GM18867 (cell line): ENCODE data around the gene CRTAC1.
"Not testable (repeated sequence)": the region's sequence is repeated elsewhere in the genome, so short reads cannot be mapped to it uniquely, and the experiment has no call there.

Experiments used
- ATAC-seq: cut with Tn5 transposase; IDR thresholded peaks from one replicate; pipeline ENCODE4 v1.9.1; 2021; ENCODE audit warnings: mild to moderate bottlenecking, moderate library complexity; ENCODE audit not compliant: unreplicated experiment

The CRTAC1 gene

DNA sequence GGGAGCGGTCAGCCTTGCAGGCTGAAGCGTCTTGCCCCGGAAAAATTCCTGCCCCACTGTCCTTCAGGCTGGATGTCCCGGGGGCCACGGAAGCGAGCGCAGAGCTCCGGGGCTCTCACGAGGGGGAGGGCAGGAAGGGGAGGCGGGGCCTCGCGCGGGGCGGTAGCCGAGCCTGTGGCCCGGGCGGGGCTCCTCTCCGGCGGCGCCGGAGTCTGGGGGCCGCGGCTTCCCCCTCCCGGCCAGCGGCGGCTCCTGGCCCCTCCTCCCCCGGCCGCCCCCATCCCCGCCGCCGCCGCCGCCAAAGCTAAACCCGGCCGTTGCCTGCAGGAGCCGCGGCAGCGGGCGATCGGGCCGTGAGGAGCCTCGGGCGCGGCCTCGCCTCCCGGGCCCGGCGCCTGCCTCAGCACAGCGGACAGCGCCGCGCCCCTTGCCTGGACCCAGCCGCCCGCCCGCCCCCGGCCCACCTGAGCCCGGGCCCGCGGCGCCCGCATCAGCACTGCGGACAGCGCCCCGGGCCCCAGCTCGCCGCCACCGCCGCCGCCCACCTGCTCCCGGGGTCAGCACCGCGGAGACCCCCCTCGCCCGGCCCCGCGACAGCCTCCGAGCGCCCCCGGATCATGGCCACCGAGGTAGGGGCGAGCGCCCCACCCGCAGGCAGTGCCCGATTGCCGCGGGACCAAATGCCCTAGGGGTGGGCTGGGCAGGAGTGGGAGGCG, 180.6 kb downstream of the CRTAC1 start, which contains the start of gene GOLGA7B:
TSS of gene GOLGA7B (plus strand) at position 157 of the 716 bp plus-strand sequence. CDS start at position 618, 461 bp downstream.
- peak; percentile 71 for ATAC-seq

DNA sequence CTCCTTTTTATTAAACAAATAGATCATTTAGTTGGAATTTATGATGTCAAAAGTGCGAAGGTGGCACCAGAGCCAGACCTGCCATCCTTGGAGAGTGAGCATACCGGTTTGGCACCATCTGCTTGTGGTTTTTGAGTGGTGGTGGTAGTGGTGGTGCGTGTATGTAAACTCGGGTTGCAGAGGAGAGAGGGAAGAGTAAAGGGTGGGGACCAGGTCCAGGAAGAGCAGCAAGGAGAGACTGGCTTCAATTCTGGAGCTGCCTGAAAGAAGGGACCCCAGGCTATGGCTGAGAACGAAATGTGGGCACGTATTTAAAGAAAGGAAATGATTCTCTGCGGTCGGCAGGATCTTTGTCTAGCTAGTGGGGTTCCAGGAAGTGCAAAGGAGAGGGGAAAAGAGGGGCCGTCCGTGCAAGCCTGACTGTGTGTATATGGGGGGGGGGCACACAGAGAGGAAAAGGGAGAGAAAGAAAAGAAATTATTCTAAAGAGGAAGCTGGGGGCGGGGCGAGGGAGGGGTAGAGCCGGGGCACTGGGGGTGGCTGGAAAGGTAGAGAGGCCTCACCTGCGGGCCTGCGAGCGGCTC, 181.2 kb downstream of the CRTAC1 start:
- ATAC-seq = peak; percentile 20

DNA sequence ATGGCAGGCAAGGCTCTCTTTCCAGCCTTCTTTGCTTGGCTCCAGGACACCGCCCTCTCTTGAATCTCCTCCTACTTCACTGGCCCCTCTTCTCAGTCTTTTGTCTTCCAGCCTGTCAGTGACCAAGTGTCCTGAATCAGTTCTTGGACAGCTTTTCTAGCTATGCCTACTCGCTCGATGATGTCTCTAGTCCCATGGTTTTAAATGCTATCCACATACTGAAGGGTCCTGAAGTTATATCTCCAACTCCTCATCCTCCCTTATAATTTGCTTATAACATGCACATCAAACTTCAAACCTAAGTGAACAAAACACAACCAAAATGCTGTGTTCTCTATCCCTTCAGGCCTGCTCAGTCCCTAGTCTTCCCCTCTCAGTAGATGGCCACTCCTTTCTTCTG, 185.7 kb downstream of the CRTAC1 start:
- ATAC-seq = no peak

DNA sequence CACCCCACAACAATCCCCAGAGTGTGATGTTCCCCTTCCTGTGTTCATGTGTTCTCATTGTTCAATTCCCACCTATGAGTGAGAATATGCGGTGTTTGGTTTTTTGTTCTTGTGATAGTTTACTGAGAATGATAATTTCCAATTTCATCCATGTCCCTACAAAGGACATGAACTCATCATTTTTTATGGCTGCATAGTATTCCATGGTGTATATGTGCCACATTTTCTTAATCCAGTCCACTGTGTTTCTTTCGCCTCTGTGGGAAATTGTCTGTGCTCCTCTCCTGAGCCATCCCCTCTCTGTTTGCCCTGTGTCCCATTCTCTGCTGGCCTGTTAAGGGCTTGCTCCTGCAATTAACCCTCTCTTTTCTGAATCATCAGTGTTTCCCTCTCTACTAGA, 186.4 kb downstream of the CRTAC1 start:
- ATAC-seq = not testable (repeated sequence)

DNA sequence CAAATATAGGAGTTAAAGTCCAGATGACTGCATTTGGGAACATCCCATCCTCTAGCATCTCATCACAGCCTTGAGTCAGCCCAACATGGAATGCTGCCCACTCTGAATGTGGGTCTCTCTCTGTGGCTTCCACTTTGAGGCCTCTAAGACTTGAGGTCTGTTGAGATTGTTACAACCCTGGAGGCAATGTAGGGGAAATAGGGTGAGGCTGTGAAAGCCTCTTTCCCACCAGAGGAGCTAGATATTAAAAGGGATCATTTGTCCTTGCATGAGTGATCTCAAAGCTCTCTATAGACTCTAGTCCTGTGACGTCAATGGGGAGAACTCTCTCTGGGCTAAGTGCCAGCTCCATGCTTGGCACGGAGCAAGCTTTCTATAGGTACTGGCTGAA, 187.1 kb downstream of the CRTAC1 start:
- ATAC-seq = no peak

DNA sequence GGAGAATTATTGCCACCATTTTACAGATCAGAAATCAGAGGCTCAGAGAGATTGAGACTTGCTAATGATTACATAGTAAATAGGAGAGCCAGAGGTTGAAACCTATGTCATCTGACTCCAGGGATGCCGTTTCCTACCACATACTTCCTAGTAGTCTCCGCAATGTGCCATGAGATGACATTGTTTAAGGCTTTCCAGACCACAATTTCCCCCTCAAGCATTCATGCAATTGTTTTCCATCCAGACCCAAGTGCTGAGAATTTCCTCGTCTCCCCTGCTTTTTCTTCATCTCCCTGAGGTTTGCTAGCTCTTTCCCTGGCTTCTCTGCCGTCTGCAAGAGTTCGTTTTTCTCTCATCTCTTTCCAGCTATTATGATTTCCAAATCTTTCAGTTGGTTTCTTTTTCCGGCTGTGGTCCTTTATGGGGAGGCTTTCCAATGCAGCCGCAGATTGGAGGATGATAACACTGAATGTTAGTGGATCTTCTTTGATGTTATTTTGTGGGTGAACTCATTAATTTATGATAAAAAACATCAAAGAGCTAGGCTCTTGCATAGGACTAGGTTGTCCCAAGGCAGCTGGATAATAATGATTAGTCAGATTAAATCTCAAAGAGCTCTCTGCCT, 187.7 kb downstream of the CRTAC1 start:
- ATAC-seq = no peak

DNA sequence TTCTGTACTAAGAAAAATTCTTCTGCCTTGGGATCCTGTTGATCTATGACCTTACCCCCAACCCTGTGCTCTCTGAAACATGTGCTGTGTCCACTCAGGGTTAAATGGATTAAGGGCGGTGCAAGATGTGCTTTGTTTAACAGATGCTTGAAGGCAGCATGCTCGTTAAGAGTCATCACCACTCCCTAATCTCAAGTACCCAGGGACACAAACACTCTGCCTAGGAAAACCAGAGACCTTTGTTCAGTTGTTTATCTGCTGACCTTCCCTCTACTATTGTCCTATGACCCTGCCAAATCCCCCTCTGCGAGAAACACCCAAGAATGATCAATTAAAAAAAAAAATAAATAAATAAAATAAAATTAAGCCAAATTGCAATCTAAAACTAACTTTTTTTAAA, 188.3 kb downstream of the CRTAC1 start:
- not testable (repeated sequence) for ATAC-seq

DNA sequence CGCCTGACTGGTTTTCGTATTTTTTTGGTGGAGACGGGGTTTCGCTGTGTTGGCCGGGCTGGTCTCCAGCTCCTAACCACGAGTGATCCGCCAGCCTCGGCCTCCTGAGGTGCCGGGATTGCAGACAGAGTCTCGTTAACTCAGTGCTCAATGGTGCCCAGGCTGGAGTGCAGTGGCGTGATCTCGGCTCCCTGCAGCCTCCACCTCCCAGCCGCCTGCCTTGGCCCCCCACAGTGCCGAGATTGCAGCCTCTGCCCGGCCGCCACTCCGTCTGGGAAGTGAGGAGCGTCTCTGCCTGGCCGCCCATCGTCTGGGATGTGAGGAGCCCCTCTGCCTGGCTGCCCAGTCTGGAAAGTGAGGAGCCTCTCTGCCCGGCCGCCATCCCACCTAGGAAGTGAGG, 189.3 kb downstream of the CRTAC1 start:
- ATAC-seq = not testable (repeated sequence)

DNA sequence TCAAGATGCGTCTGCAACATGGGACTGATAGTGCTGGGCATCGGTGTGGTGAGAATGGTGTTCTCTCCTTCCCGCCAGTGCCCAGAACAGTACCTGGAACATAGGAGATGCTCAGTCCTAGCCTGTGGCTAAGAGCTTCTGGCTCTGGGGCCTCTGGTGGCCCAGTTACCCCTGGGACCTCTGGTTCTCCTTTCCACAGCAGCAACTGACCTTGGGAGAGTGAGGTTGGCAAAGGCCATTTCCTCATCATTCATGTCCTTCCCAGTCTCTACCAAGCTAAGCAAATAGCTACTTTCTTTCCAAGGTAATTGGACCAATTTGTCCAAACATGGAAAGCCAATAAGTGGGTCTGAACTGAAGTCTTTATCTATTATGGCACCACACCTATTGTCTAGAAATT, 192.3 kb downstream of the CRTAC1 start:
- ATAC-seq = no peak

DNA sequence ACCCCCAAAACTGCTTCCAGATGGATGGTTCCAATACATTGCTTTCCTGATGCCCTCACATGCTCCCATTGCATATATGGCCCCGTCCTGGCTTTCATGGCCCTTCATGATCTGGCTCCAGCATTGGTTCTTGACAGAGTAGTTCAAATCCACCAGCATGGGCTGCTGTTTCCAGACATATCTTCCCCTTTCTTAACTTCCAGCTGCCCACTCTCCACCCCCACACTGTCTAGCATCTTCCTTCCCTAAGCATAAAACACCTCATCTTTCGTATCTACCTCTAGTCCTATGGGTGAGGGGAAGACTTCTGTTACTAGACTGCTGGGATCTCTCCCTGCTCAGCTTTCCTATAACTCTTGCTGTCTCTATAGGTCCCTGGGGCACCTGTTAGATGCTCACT, 194.0 kb downstream of the CRTAC1 start:
- ATAC-seq = no peak

DNA sequence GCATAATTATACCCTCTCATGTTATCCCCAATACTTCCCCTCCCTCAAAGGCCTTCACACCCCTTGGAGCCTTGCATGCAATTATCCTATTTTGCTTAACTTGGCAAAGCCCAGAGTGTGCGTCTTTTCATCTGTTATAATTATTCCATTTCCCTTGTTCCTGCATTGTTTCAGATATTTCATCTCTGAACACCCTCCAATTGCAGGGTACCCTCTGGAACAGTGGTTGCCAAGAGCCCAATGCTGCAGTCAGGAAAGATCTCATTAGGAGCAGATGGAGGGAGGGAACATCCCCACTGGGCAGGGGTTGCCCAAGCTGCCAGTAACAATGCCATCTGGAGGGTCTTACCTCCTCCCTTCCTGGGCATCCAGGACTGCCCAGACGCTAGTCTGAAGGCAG, 199.2 kb downstream of the CRTAC1 start:
- no peak for ATAC-seq

DNA sequence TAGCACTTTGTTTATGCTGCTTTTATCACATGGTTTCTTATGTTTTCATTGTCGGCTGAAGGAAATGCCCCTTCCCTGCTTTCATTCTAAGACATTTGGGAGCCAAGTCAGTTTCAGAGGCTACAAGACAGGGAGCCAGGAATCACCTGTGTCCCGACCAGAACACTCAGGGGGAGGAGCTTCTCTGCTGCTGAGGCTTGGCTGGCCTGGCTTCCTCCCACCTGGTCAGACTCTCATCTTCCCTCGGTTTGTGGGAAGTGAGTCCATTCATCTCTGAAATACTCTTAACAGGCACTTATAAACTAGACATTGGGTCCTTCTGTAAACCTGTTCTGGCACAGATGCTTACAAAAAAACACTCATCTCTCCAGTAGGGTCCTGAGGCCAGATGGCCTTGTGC, 200.4 kb downstream of the CRTAC1 start:
- no peak for ATAC-seq

DNA sequence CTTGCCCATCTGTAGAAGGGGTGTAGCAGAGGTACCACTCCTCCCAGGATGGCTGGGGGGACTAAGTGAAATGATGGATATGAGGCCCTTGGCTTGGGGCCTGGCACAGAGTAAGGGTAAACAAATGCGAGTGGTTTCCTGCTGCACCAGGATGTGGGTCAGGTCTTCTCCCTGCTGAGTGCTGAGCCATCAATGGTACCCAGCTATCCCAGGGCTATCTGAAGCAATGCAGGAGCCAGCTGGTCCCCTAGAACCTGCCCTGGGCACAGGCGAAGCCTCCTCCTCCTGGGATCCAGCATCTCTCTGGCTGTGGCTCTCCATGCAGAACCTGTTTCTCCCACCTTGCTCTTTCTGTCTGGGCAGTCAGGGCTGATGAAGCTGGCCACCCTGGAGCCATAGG, 201.7 kb downstream of the CRTAC1 start:
- no peak for ATAC-seq

DNA sequence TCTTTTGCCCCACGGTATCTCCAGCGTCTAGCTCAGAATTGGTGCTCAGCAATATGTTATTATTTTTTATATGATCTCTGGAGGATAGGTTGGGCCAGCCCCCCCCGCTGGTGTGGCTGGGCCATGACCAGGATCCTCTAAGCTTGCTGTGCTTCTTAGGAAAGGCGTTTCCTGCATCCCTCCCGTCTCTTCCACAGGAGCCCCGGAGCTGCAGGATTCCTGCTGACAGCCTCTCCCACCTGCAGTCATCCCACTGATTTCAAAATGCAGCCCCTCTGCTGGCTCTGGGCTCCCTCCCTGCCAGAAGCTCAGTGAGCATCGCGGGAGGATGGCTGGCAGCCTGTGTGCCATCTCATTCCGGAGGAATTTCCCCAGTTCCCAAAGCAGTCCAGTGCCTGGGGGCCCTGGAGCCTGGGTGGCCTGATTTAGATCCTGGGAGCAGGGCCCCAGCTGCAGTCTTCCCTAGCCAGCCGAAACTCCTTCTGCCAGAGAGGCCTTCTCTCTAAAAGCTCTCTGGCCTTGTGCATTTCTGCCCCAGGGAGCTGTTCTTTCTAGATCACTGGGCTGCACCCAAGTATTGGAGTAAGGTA, 202.6 kb downstream of the CRTAC1 start:
- no peak for ATAC-seq

DNA sequence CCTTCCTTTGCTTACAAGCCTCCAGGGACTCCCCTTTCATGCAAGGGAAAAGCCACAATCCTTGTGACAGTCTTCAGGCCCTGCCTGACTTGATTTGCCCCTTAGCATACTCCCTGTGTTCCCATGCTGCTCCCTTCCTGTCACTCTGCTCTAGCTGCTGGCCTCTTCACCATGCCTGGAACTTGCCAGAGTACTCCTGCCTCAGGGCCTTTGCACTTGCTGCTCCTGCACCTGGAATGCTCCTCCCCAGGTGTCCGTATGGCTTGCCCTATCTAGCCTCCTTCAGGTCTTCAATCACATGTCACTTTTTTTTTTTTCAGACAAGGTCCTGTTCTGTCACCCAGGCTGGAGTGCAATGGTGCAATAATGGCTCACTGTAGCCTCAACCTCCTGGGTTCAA, 203.5 kb downstream of the CRTAC1 start:
- ATAC-seq = no peak

DNA sequence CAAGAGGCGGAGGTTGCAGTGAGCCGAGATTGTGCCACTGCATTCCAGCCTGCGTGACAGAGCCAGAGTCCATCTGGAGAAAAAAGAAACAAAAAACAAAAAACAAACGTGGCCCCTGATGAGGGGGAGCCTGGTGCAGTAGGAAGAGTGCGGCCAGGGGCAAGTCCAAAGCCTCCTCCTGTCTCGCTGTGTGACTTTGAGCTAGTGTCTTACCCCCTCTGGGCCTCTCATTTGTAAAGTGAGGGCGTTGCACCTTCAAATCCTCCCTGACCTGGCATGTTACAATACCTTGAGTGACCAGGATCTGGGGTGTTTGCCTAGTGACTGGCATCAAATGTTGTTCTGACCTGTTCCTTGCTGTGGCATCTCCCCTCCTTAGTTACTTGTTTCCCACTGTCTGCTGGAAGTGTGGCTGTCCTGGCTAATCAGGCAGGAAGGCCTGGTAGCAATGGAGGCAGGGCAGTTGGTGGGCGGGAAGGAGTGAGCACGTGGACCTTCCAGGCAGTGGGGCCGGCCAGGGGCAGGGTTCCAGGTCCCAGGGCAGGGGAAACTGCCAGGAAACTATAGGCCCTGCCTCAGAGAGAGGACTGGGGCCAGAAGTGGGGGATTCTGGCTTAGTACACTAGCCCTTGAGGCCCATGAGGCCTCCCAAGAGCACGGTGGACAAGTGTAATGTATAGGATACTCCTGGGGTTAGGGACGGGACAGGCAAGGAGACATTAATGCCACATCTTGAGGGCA, 205.2 kb downstream of the CRTAC1 start:
- ATAC-seq = no peak

DNA sequence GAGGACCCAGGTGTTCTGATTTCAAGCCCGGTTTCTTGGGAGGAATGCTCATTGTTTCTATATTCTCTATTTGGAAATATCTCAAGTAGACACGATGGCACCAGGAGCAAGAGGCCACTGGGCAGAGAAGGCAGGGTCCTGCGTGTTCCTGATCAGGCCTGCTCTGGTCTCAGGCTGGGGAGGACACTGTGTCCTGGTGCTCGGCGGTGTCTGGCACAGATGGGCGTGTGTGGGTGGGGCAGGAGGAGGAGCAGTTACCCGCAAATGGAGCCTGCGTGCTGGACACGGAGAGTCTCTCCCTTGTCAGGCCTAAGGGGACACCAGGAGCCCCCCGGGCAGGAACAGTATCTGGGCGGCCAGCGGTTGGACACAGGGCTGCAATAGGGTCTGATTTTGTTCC, 206.7 kb downstream of the CRTAC1 start:
- ATAC-seq = no peak

DNA sequence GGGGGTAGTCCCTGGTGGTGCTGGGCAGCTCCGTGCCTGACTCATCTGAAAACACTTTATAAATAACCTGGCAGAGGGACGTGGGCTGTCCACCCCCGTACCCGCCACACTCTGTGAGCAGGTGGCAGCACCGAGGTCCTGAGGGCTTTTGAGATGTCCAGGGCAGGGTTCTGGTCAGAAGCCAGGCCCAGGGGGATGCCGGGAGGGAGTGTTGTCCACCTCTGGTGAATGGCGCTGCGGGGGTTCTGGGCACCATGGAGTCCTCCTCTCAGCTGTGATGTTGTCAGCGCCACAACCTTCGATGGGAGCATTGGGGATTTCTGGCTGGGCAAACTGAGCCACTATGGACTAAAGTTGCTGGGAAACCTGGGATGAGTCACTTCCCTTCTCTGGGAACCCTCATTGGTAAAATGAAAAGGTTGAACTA, 208.1 kb downstream of the CRTAC1 start:
- no peak for ATAC-seq

DNA sequence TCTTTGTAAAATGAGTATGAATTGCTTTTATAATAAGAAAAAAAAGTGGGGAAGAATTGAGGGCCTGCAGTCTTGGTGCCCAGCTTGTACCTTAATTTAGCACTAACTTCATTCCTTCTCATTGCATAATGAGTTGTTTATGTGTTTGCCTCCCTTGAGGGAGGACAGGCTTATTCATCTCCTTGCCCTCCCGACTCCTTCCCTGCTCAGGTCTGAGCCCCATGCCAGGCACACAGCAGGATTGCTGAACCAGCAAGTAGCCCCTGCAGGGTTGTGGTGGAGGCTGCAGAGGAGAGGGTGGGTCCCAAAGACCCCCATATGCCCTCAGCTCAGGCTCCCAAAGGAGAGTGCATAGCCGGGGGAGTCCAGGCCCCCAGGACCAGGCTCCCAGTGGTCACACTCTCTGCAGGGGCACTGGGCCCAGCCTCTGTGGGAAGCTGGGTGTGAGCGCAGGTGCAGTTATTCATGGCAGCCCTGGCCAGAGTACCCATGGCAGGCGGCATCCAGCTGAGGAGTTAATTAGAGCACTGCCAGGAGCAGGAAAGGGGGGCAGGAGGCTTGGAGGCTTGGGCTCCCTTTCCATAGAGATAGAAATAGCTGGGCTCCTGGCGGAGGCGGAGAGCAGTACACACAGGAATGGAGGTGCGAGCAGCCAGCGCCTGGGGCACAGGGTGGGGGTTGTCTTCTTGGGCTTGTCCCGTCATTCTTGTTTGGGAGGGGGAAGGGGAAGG, 208.9 kb downstream of the CRTAC1 start:
- ATAC-seq = no peak

DNA sequence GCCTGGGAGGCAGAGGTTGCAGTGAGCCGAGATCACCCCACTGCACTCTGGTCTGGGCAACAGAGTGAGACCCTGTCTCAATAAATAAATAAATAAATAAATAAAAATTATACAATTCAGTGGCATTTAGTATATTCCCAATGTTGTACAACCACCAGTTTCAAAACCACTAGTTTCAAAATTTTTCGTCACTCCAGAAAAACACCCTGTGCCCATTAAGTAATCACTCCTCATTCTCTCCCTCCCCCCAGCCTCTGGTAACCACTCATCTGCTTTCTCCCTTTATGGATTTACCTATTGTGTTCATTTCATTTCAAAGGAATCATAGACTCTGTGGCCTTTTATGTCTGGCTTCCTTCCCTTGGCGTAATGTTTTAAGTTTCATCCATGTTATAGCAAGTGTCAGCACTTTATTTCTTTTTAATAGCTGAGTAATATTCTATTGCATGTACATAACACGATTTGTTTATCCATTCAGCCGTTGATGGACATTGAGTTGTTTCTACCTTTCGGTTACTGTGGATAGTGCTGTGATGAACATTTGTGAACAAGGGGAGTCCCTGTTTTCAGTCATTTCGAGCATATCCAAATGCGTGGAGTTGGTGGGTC, 210.2 kb downstream of the CRTAC1 start:
- ATAC-seq = no peak
